Measurements from ENCODE around the gene ARHGEF7.

DNA sequence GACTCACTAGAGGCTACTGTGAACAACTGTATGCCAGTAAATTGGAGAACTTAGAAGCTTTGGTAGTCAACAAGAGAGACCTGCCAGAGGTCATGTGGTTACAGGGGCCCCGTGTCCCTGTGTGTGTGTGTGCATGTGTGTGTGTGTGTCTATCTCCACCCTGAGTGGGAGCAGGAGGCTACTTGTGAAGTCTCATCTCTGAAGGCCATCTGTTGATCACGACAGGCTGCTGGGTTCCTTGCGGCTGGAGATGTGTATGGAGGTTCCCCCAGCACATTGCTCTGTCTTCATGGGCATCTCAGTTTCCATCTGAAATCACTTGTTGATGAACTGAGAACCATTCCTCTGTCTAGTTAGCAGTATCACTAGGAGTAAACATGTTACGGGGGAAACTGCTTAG lies 147.2 kb downstream of the ARHGEF7 start:
- TF ChIP-seq POLR2A (IDR thresholded peaks at IDR 0.05) = no peak
- no peak for TF ChIP-seq CTCF (IDR thresholded peaks at IDR 0.05)

Measured in lower leg skin (tissue), 3 donors.